ENCODE measurements around the gene B3GALT5. TPM values are rescaled to one million over a fixed set of nuclear protein-coding genes. Genes with fewer than 3 reads are reported as not detected.

B3GALT5 gene
- total RNA-seq, 1 donor from 2014 or later = 2.5 TPM

GRCh38 chr21:39602076-39602689 lies 10.6 kb upstream of the B3GALT5 start:
- FAIRE-seq (no peak), DNase-seq (ENCODE audit: low read depth) (no peak)
- Histone ChIP-seq H2AFZ (ENCODE audit: low read depth, low read length) (no peak overlapping the region), H4K20me1 (ENCODE audit: insufficient read depth, low read length) (no peaks in the 10 kb centered on the region), H3K27me3 (ENCODE audit: insufficient read depth, low read length) (peaks cover 2% of the 10 kb centered on the region), H3K36me3 (ENCODE audit: insufficient read depth, low read length) (no peaks in the 10 kb centered on the region), H3K27ac (ENCODE audit: low read depth, low read length) (no peak overlapping the region), H3K9ac (ENCODE audit: low read length) (no peak overlapping the region), H3K4me1 (ENCODE audit: insufficient read depth, low read length) (peaks cover 5% of the 10 kb centered on the region), H3K79me2 (ENCODE audit: insufficient read depth, low read length) (no peaks in the 10 kb centered on the region), H3K9me3 (ENCODE audit: insufficient read depth, low read depth, low read length) (no peaks in the 10 kb centered on the region), H3K4me2 (ENCODE audit: low read length) (peak overlapping the region; percentile 15), H3K4me3 (ENCODE audit: insufficient read depth, low read depth, low read length) (no peak overlapping the region)
- Mint-ChIP-seq H3K36me3 (ENCODE audit: low read depth, unreplicated experiment) (peaks cover 2% of the 10 kb centered on the region), H3K9me3 (ENCODE audit: unreplicated experiment) (peaks cover 2% of the 10 kb centered on the region), H3K27me3 (ENCODE audit: low read depth, unreplicated experiment) (peaks cover 2% of the 10 kb centered on the region), H3K27ac (ENCODE audit: unreplicated experiment) (no peak overlapping the region), H3K4me1 (ENCODE audit: low read depth, unreplicated experiment) (no peaks in the 10 kb centered on the region), H3K4me3 (ENCODE audit: unreplicated experiment) (no peak overlapping the region)
- TF ChIP-seq EZH2 (IDR thresholded peaks at IDR 0.05; ENCODE audit: insufficient read depth, low read length) (no peak), CTCF (IDR thresholded peaks at IDR 0.05; ENCODE audit: insufficient read depth, low read depth, low read length) (no peak)

- no peaks in the 10 kb centered on the region for H4K20me1 ChIP-seq (ENCODE audit: insufficient read depth, low read length)
- H3K27ac ChIP-seq (ENCODE audit: low read depth, low read length) = no peak overlapping the region
- H3K4me3 ChIP-seq (ENCODE audit: insufficient read depth, low read depth, low read length) = no peak overlapping the region
- peaks cover 2% of the 10 kb centered on the region for H3K27me3 Mint-ChIP-seq (ENCODE audit: low read depth, unreplicated experiment)
- no peaks in the 10 kb centered on the region for H3K9me3 Mint-ChIP-seq (ENCODE audit: unreplicated experiment)
- peaks cover 2% of the 10 kb centered on the region for H3K27me3 ChIP-seq (ENCODE audit: insufficient read depth, low read length)
- H3K79me2 ChIP-seq (ENCODE audit: insufficient read depth, low read length) = no peaks in the 10 kb centered on the region
- TF ChIP-seq EZH2 (IDR thresholded peaks at IDR 0.05; ENCODE audit: insufficient read depth, low read length) (no peak), CTCF (IDR thresholded peaks at IDR 0.05; ENCODE audit: insufficient read depth, low read depth, low read length) (no peak)
- H3K36me3 ChIP-seq (ENCODE audit: insufficient read depth, low read length) = no peaks in the 10 kb centered on the region
- no peak overlapping the region for H3K4me3 Mint-ChIP-seq (ENCODE audit: unreplicated experiment)
- no peak overlapping the region for H3K4me2 ChIP-seq (ENCODE audit: low read length)
- H3K4me1 ChIP-seq (ENCODE audit: insufficient read depth, low read length) = peaks cover 5% of the 10 kb centered on the region
- no peaks in the 10 kb centered on the region for H3K4me1 Mint-ChIP-seq (ENCODE audit: low read depth, unreplicated experiment)
- no peak overlapping the region for H2AFZ ChIP-seq (ENCODE audit: low read depth, low read length)
- no peak overlapping the region for H3K27ac Mint-ChIP-seq (ENCODE audit: unreplicated experiment)
- no peaks in the 10 kb centered on the region for H3K9me3 ChIP-seq (ENCODE audit: insufficient read depth, low read depth, low read length)
- no peak overlapping the region for H3K9ac ChIP-seq (ENCODE audit: low read length)
- H3K36me3 Mint-ChIP-seq (ENCODE audit: low read depth, unreplicated experiment) = peaks cover 2% of the 10 kb centered on the region
- FAIRE-seq (no peak), DNase-seq (ENCODE audit: low read depth) (no peak)
These were observed 9.9 kb upstream of the B3GALT5 start for GRCh38 chr21:39602793-39603192.

GRCh38 chr21:39604951-39605350 lies 7.8 kb upstream of the B3GALT5 start:
- Mint-ChIP-seq H3K36me3 (ENCODE audit: low read depth, unreplicated experiment) (no peaks in the 10 kb centered on the region), H3K27ac (ENCODE audit: unreplicated experiment) (no peak overlapping the region), H3K9me3 (ENCODE audit: unreplicated experiment) (no peaks in the 10 kb centered on the region), H3K27me3 (ENCODE audit: low read depth, unreplicated experiment) (peaks cover 8% of the 10 kb centered on the region), H3K4me1 (ENCODE audit: low read depth, unreplicated experiment) (no peaks in the 10 kb centered on the region), H3K4me3 (ENCODE audit: unreplicated experiment) (no peak overlapping the region)
- no peak overlapping the region for H3K4me3 ChIP-seq (ENCODE audit: insufficient read depth, low read depth, low read length)
- no peaks in the 10 kb centered on the region for H3K79me2 ChIP-seq (ENCODE audit: insufficient read depth, low read length)
- H3K4me1 ChIP-seq (ENCODE audit: insufficient read depth, low read length) = peaks cover 5% of the 10 kb centered on the region
- no peaks in the 10 kb centered on the region for H3K9me3 ChIP-seq (ENCODE audit: insufficient read depth, low read depth, low read length)
- no peak overlapping the region for H2AFZ ChIP-seq (ENCODE audit: low read depth, low read length)
- H4K20me1 ChIP-seq (ENCODE audit: insufficient read depth, low read length) = no peaks in the 10 kb centered on the region
- no peak overlapping the region for H3K4me2 ChIP-seq (ENCODE audit: low read length)
- H3K36me3 ChIP-seq (ENCODE audit: insufficient read depth, low read length) = no peaks in the 10 kb centered on the region
- H3K9ac ChIP-seq (ENCODE audit: low read length) = no peak overlapping the region
- no peak overlapping the region for H3K27ac ChIP-seq (ENCODE audit: low read depth, low read length)
- peaks cover 2% of the 10 kb centered on the region for H3K27me3 ChIP-seq (ENCODE audit: insufficient read depth, low read length)
- DNase-seq (ENCODE audit: low read depth) (no peak), FAIRE-seq (no peak)
- TF ChIP-seq CTCF (IDR thresholded peaks at IDR 0.05; ENCODE audit: insufficient read depth, low read depth, low read length) (no peak), EZH2 (IDR thresholded peaks at IDR 0.05; ENCODE audit: insufficient read depth, low read length) (no peak)
